ENCODE data around the gene ZDHHC11.
"Not testable (repeated sequence)": the region's sequence is repeated elsewhere in the genome, so short reads cannot be mapped to it uniquely, and the experiment has no call there.

- TF ChIP-seq, protein P1, sequence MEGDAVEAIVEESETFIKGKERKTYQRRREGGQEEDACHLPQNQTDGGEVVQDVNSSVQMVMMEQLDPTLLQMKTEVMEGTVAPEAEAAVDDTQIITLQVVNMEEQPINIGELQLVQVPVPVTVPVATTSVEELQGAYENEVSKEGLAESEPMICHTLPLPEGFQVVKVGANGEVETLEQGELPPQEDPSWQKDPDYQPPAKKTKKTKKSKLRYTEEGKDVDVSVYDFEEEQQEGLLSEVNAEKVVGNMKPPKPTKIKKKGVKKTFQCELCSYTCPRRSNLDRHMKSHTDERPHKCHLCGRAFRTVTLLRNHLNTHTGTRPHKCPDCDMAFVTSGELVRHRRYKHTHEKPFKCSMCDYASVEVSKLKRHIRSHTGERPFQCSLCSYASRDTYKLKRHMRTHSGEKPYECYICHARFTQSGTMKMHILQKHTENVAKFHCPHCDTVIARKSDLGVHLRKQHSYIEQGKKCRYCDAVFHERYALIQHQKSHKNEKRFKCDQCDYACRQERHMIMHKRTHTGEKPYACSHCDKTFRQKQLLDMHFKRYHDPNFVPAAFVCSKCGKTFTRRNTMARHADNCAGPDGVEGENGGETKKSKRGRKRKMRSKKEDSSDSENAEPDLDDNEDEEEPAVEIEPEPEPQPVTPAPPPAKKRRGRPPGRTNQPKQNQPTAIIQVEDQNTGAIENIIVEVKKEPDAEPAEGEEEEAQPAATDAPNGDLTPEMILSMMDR (conservative IDR thresholded peaks at IDR 0.05; ENCODE audit: low read depth, low read length) = not testable (repeated sequence)
- TF ChIP-seq POLR2A (IDR thresholded peaks at IDR 0.05; ENCODE audit: low read depth, low read length); RAD21 (IDR thresholded peaks at IDR 0.05; ENCODE audit: low read length); RFX5 (IDR thresholded peaks at IDR 0.05; ENCODE audit: low read depth, low read length); BHLHE40 (IDR thresholded peaks at IDR 0.05; ENCODE audit: low read depth, low read length); MAFK (IDR thresholded peaks at IDR 0.05; ENCODE audit: low read depth, low read length); USF2 (IDR thresholded peaks at IDR 0.05; ENCODE audit: low read depth, low read length); MXI1 (IDR thresholded peaks at IDR 0.05; ENCODE audit: borderline replicate concordance, low read depth, low read length); SMC3 (IDR thresholded peaks at IDR 0.05; ENCODE audit: low read depth, low read length); CEBPB (IDR thresholded peaks at IDR 0.05; ENCODE audit: low read depth, low read length); FOS (IDR thresholded peaks at IDR 0.05; ENCODE audit: low read depth, low read length): not testable (repeated sequence)
Measured at GRCh38 chr5:784428-785177, 66.2 kb downstream of the ZDHHC11 start, which contains the start of gene ZDHHC11B.
